Caco-2 (cell line): Measurements from ENCODE around the gene ARPIN. TPM values are rescaled to one million over a fixed set of nuclear protein-coding genes. Genes with fewer than 3 reads are reported as not detected.

Experiments
- BruUV-seq: library from RNA; stranded (reverse); fragments of 400-500 nt; replicated peaks from 2 replicates; lab custom pipeline; 2021; lab: Mats Ljungman, UMichigan
- CTCF ChIA-PET: fragments of 300-600 bp; sonication (Branson Sonifier 250); formaldehyde crosslinking; loops from one replicate; lab custom pipeline; 2022; ENCODE audit warnings: antibody characterized with exemption; lab: Charles Lee
- POLR2A ChIA-PET: fragments of 300-600 bp; sonication (Branson Sonifier 250); formaldehyde crosslinking; loops from one replicate; lab custom pipeline; 2022; ENCODE audit warnings: antibody characterized with exemption; lab: Charles Lee
- DNase-seq, 2 experiments: peaks; one replicate each; pipeline versions ENCODE4 v3.0.0 to v3.0.0-alpha.2; 2020 to 2022
- H3K27me3 ChIP-seq: replicated peaks from 2 replicates; pipeline ENCODE4 v1.6.0; 2011; ENCODE audit warnings: low read length; ENCODE audit not compliant: control insufficient read depth, insufficient read depth
- H3K36me3 ChIP-seq: 2 replicates; pipeline ENCODE4 v1.5.1; 2011; ENCODE audit warnings: low read length; ENCODE audit not compliant: control insufficient read depth, insufficient read depth
- H3K4me1 ChIP-seq: fragments of 250-450 bp; sonication (Bioruptor Pico); 2 replicates; pipeline ENCODE4 v1.5.1; 2020; ENCODE audit warnings: mild to moderate bottlenecking
- H3K4me3 ChIP-seq: 2 replicates; pipeline ENCODE4 v1.5.1; 2011; ENCODE audit warnings: low read depth, mild to moderate bottlenecking, control low read depth, low read length
- H3K9me3 ChIP-seq: fragments of 250-450 bp; sonication (Bioruptor Pico); 2 replicates; pipeline ENCODE4 v1.5.1; 2020; ENCODE audit warnings: mild to moderate bottlenecking, moderate library complexity
- H3K27ac Mint-ChIP-seq: one replicate; pipeline ENCODE4 v1.8.0; 2022; ENCODE audit warnings: mixed read lengths; ENCODE audit not compliant: unreplicated experiment
- H3K27me3 Mint-ChIP-seq: one replicate; pipeline ENCODE4 v1.8.0; 2022; ENCODE audit warnings: mixed read lengths; ENCODE audit not compliant: insufficient read depth, unreplicated experiment
- H3K36me3 Mint-ChIP-seq: one replicate; pipeline ENCODE4 v1.8.0; 2022; ENCODE audit warnings: mild to moderate bottlenecking, mixed read lengths; ENCODE audit not compliant: insufficient read depth, unreplicated experiment
- H3K4me1 Mint-ChIP-seq: one replicate; pipeline ENCODE4 v1.8.0; 2022; ENCODE audit warnings: low read depth, mixed read lengths; ENCODE audit not compliant: unreplicated experiment
- H3K4me3 Mint-ChIP-seq: one replicate; pipeline ENCODE4 v1.8.0; 2022; ENCODE audit warnings: mild to moderate bottlenecking, moderate library complexity, mixed read lengths; ENCODE audit not compliant: unreplicated experiment
- H3K9me3 Mint-ChIP-seq: one replicate; pipeline ENCODE4 v1.8.0; 2022; ENCODE audit warnings: mixed read lengths; ENCODE audit not compliant: unreplicated experiment
- CTCF ChIP-seq, 2 experiments: fragments of 200-600 bp in 1 of 2; IDR thresholded peaks; 1 replicate in 1 of 2; 2 replicates in 1 of 2; pipeline versions ENCODE4 v1.5.1 to v1.8.0; 2011 to 2022; ENCODE audit warnings: antibody characterized with exemption in 1 of 2, control low read depth in 1 of 2, inconsistent platforms in 1 of 2, low read depth in 1 of 2, low read length in 1 of 2, mild to moderate bottlenecking in 1 of 2, moderate library complexity in 1 of 2; ENCODE audit not compliant: insufficient read depth in 1 of 2, severe bottlenecking in 1 of 2, unreplicated experiment in 1 of 2
- intact Hi-C: fragments of 100-400 bp; cut with micrococcal nuclease; formaldehyde crosslinking; loops from one replicate; pipeline ENCODE4 v1.10.0; 2022; ENCODE audit not compliant: unreplicated experiment
- total RNA-seq: library from RNA; stranded (reverse); gene quantifications from 2 replicates; pipeline ENCODE4 v1.2.3, GENCODE V29; 2022

ARPIN gene
- total RNA-seq, 1 experiment from 2014 or later, result 13.3 TPM

- no peaks in the 10 kb centered on the region; the same call in 1 of the 2 replicates for H3K36me3 ChIP-seq
- Mint-ChIP-seq H3K4me1 (no peaks in the 10 kb centered on the region), H3K9me3 (no peaks in the 10 kb centered on the region), H3K27me3 (no peaks in the 10 kb centered on the region), H3K27ac (no peak overlapping the region), H3K36me3 (peaks cover 26% of the 10 kb centered on the region), H3K4me3 (no peak overlapping the region)
- BruUV-seq, result no TSS peak
- no peak for TF ChIP-seq CTCF (IDR thresholded peaks at IDR 0.05; ENCODE audit: insufficient read depth in 1 of 2, low read depth in 1 of 2, low read length in 1 of 2, severe bottlenecking in 1 of 2, unreplicated experiment in 1 of 2)
- POLR2A ChIA-PET, result no interaction called here
- CTCF ChIA-PET, result interaction anchor here (0.6 to 4.1 kb wide), 2 partner anchors 16 to 117 kb away, joined by 3 to 154 read pairs; no protein-coding TSS in a partner anchor
- no peak for DNase-seq
- peaks cover 6% of the 10 kb centered on the region; the same call in 1 of the 2 replicates for H3K4me1 ChIP-seq
- no peak overlapping the region for H3K4me3 ChIP-seq
- H3K27me3 ChIP-seq, result no peaks in the 10 kb centered on the region
- intact Hi-C loops, result no loop called here
- peaks cover 3% of the 10 kb centered on the region; the same call in 1 of the 2 replicates for H3K9me3 ChIP-seq
Observed at GRCh38 chr15:89877083-89877425, 35.7 kb downstream of the ARPIN start.

- intact Hi-C loops, result no loop called here
- Mint-ChIP-seq H3K27ac (no peak overlapping the region), H3K4me1 (no peaks in the 10 kb centered on the region), H3K27me3 (no peaks in the 10 kb centered on the region), H3K4me3 (no peak overlapping the region), H3K36me3 (peaks cover 26% of the 10 kb centered on the region), H3K9me3 (no peaks in the 10 kb centered on the region)
- ChIA-PET CTCF (interaction anchor here (0.6 to 4.1 kb wide), 2 partner anchors 15 to 116 kb away, joined by 3 to 154 read pairs; no protein-coding TSS in a partner anchor), POLR2A (no interaction called here)
- H3K4me3 ChIP-seq, result no peak overlapping the region
- peaks cover 6% of the 10 kb centered on the region; the same call in 1 of the 2 replicates for H3K4me1 ChIP-seq
- H3K36me3 ChIP-seq, result no peaks in the 10 kb centered on the region; the same call in 1 of the 2 replicates
- DNase-seq, result no peak
- H3K27me3 ChIP-seq, result no peaks in the 10 kb centered on the region
- BruUV-seq, result no TSS peak
- no peak for TF ChIP-seq CTCF (IDR thresholded peaks at IDR 0.05; ENCODE audit: insufficient read depth in 1 of 2, low read depth in 1 of 2, low read length in 1 of 2, severe bottlenecking in 1 of 2, unreplicated experiment in 1 of 2)
- peaks cover 3% of the 10 kb centered on the region; the same call in 1 of the 2 replicates for H3K9me3 ChIP-seq
Observed at GRCh38 chr15:89876396-89877082, 36.2 kb downstream of the ARPIN start.

- BruUV-seq, result no TSS peak
- Mint-ChIP-seq H3K27me3 (no peaks in the 10 kb centered on the region), H3K4me1 (no peaks in the 10 kb centered on the region), H3K36me3 (peaks cover 29% of the 10 kb centered on the region), H3K9me3 (no peaks in the 10 kb centered on the region), H3K4me3 (no peak overlapping the region), H3K27ac (no peak overlapping the region)
- TF ChIP-seq CTCF (IDR thresholded peaks at IDR 0.05; ENCODE audit: insufficient read depth in 1 of 2, low read depth in 1 of 2, low read length in 1 of 2, severe bottlenecking in 1 of 2, unreplicated experiment in 1 of 2), result no peak
- POLR2A ChIA-PET, result no interaction called here
- no peak overlapping the region for H3K4me3 ChIP-seq
- intact Hi-C loops, result loop anchor here (1.0 kb wide), 2 partner anchors 115 to 135 kb away; no protein-coding TSS in a partner anchor
- H3K36me3 ChIP-seq, result no peaks in the 10 kb centered on the region; the same call in 1 of the 2 replicates
- peaks cover 3% of the 10 kb centered on the region; the same call in 1 of the 2 replicates for H3K9me3 ChIP-seq
- DNase-seq, result no peak
- H3K4me1 ChIP-seq, result peaks cover 6% of the 10 kb centered on the region; the same call in 1 of the 2 replicates
- H3K27me3 ChIP-seq, result no peaks in the 10 kb centered on the region
- CTCF ChIA-PET, result interaction anchor here (1.8 to 4.1 kb wide), 3 partner anchors 103 to 136 kb away, joined by 12 to 154 read pairs (median 42); no protein-coding TSS in a partner anchor
Observed at GRCh38 chr15:89875741-89876140, 37.0 kb downstream of the ARPIN start.
